GM12878 (cell line): ENCODE data around the gene RPL18. TPM values are rescaled to one million over a fixed set of nuclear protein-coding genes. Genes with fewer than 3 reads are reported as not detected.

Experiments used
- E2F8 ChIP-seq: fragments of 450-650 bp; IDR thresholded peaks from 2 replicates; pipeline ENCODE4 v1.6.1; 2018; ENCODE audit warnings: mild to moderate bottlenecking, low read depth, moderate library complexity; ENCODE audit not compliant: partially characterized antibody
- ESRRA ChIP-seq: IDR thresholded peaks from 2 replicates; pipeline ENCODE4 v1.6.1; 2012; ENCODE audit warnings: mild to moderate bottlenecking, low read length, improper control_type of control experiment
- HCFC1 ChIP-seq: fragments of 150-350 bp; IDR thresholded peaks from 2 replicates; pipeline ENCODE4 v1.6.1; 2014; ENCODE audit warnings: low read length
- HDAC2 ChIP-seq: fragments of 200-600 bp; sonication (generic); IDR thresholded peaks from 2 replicates; pipeline ENCODE4 v1.6.1; 2017
- HDAC6 ChIP-seq: fragments of 200-600 bp; sonication (generic); IDR thresholded peaks from one replicate; pipeline ENCODE4 v1.8.0; 2017; ENCODE audit warnings: antibody characterized with exemption; ENCODE audit not compliant: unreplicated experiment
- HSF1 ChIP-seq: fragments of 150-350 bp; IDR thresholded peaks from 2 replicates; pipeline ENCODE4 v1.6.1; 2014; ENCODE audit warnings: mild to moderate bottlenecking, low read depth, low read length
- LARP7 ChIP-seq: fragments of 450-650 bp; IDR thresholded peaks from 2 replicates; pipeline ENCODE4 v1.6.1; 2017; ENCODE audit warnings: mild to moderate bottlenecking
- MAX ChIP-seq: IDR thresholded peaks from 2 replicates; pipeline ENCODE4 v1.6.1; 2012; ENCODE audit warnings: low read depth, low read length, improper control_type of control experiment
- NFXL1 ChIP-seq: fragments of 450-650 bp; IDR thresholded peaks from 2 replicates; pipeline ENCODE4 v1.6.1; 2017; ENCODE audit warnings: antibody characterized with exemption, mild to moderate bottlenecking, borderline replicate concordance
- PBX3 ChIP-seq: IDR thresholded peaks from 2 replicates; pipeline ENCODE4 v1.6.1; 2011; ENCODE audit warnings: mild to moderate bottlenecking, low read depth, low read length, moderate library complexity; ENCODE audit not compliant: insufficient replicate concordance
- PRDM15 ChIP-seq: fragments of 450-650 bp; formaldehyde crosslinking; IDR thresholded peaks from 2 replicates; pipeline ENCODE4 v1.4.0; 2020; ENCODE audit warnings: mild to moderate bottlenecking, moderate library complexity
- RCOR1 ChIP-seq: conservative IDR thresholded peaks from 2 replicates; pipeline ENCODE4 v1.6.1; 2012; ENCODE audit warnings: low read depth, low read length, improper control_type of control experiment
- TCF7 ChIP-seq: IDR thresholded peaks from 2 replicates; pipeline ENCODE4 v1.6.1; 2014; ENCODE audit warnings: antibody characterized with exemption, borderline replicate concordance
- USF1 ChIP-seq: IDR thresholded peaks from 2 replicates; pipeline ENCODE4 v1.6.1; 2011; ENCODE audit warnings: borderline replicate concordance, low read depth, mild to moderate bottlenecking, moderate library complexity, mixed read lengths, low read length; ENCODE audit not compliant: insufficient read depth; ENCODE audit errors: extremely low read length
- ZNF207 ChIP-seq: fragments of 450-650 bp; IDR thresholded peaks from 2 replicates; pipeline ENCODE4 v1.6.1; 2014; ENCODE audit warnings: antibody characterized with exemption, mild to moderate bottlenecking, borderline replicate concordance
- ZNF274 ChIP-seq: IDR thresholded peaks from one replicate; pipeline ENCODE4 v1.8.0; 2011; ENCODE audit not compliant: insufficient read length, insufficient read depth
- polyA plus RNA-seq, 11 experiments: library from polyadenylated mRNA; depleted of rRNA in 4 of 11; unstranded in 6 of 11; stranded (reverse) in 5 of 11; fragments of >200 nt; fragmentation: Nextera tagmentation in 4 of 11; fragmentation: Illumina TruSeq in 1 of 11; extraction: Ambion mirVana in 4 of 11; extraction: Trizol in 1 of 11; gene quantifications; 1 replicate in 1 of 11; 2 replicates in 10 of 11; pipeline versions ENCODE4 v1.2.1 to v1.2.3, GENCODE V29; 2011 to 2016; ENCODE audit warnings: inconsistent platforms in 2 of 11, missing spikeins in 2 of 11, low read depth in 1 of 11
- total RNA-seq, 4 experiments: library from RNA; depleted of rRNA in 3 of 4; stranded (reverse); fragments of >200 nt in 3 of 4; fragmentation: Illumina TruSeq in 1 of 4; extraction: Trizol in 1 of 4; gene quantifications; 2 replicates each; pipeline versions ENCODE4 v1.2.1 to v1.2.3, GENCODE V29; 2013 to 2021

RPL18 gene
- total and polyA plus RNA-seq, 10 of the 15 experiments (the other 5 are each of a cell fraction or from before 2014, with no cell fraction given): 393 to 4,267 (median 2,019) TPM

- no peak for TF ChIP-seq TCF7
- no peak for TF ChIP-seq HSF1
- no peak for TF ChIP-seq ZNF274
- TF ChIP-seq PBX3: peak; percentile 39
- TF ChIP-seq PRDM15: no peak
- TF ChIP-seq HDAC6: no peak
- no peak for TF ChIP-seq ZNF207
- no peak for TF ChIP-seq HDAC2
- TF ChIP-seq USF1: peak; percentile 82
- TF ChIP-seq NFXL1: no peak
- TF ChIP-seq MAX: peak; percentile 95; the same call in 1 of the 2 replicates
- peak; percentile 63; the same call in 1 of the 2 replicates for TF ChIP-seq ESRRA
- TF ChIP-seq LARP7: no peak
- TF ChIP-seq E2F8: no peak
- TF ChIP-seq RCOR1: no peak; the same call in 1 of the 2 replicates
- TF ChIP-seq HCFC1: peak; percentile 34; the same call in 1 of the 2 replicates
These were observed 18.5 kb upstream of the RPL18 start (continued) for GRCh38 chr19:48637449-48637947.
